Measurements from ENCODE around the gene NCAPD2. TPM values are rescaled to one million over a fixed set of nuclear protein-coding genes. Genes with fewer than 3 reads are reported as not detected.

The NCAPD2 gene
- total RNA-seq, 2 donors from 2014 or later: 19.9 to 26.7 TPM

DNA sequence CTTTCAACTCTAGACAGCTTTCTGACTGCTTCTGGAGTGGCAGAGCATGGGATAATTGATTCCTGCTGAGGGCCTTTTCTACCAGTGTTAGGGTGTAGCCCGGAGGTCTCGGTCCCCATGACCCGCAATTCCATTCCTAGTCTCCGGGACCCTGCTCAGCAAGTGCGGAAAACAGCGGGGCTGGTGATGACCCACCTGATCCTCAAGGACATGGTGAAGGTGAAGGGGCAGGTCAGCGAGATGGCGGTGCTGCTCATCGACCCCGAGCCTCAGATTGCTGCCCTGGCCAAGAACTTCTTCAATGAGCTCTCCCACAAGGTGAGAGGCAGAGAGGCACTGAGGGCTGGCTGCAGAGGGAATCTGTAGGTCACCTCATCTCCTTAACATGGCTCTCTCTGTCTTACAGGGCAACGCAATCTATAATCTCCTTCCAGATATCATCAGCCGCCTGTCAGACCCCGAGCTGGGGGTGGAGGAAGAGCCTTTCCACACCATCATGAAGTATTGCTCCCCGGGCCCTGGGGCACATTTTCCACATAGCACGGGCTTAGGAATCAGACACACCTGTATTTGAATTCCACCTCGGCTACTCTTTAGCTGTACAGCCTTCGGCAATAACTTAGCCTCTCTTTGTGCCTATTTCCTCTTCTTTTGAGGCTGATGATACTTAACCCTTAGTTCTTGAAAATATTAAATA is 34.8 kb downstream of the NCAPD2 start:
- Histone ChIP-seq H3K27me3 (replicated peaks; ENCODE audit: insufficient read depth) (no peaks in the 10 kb centered on the region), H3K4me3 (no peak overlapping the region), H3K27ac (peak overlapping the region in 1 of 2 donors; percentile 9), H3K9me3 (no peaks in the 10 kb centered on the region), H3K4me1 (ENCODE audit: control insufficient read depth in 1 of 2, low read depth in 2 of 2) (peaks cover 13 to 15% of the 10 kb centered on the region in 2 donors), H3K36me3 (peaks cover 58% of the 10 kb centered on the region)
- no peak for DNase-seq (ENCODE audit: low spot score)
- no peak for ATAC-seq (ENCODE audit: insufficient number of reproducible peaks, low FRiP score, low read depth)
- TF ChIP-seq, protein P1, sequence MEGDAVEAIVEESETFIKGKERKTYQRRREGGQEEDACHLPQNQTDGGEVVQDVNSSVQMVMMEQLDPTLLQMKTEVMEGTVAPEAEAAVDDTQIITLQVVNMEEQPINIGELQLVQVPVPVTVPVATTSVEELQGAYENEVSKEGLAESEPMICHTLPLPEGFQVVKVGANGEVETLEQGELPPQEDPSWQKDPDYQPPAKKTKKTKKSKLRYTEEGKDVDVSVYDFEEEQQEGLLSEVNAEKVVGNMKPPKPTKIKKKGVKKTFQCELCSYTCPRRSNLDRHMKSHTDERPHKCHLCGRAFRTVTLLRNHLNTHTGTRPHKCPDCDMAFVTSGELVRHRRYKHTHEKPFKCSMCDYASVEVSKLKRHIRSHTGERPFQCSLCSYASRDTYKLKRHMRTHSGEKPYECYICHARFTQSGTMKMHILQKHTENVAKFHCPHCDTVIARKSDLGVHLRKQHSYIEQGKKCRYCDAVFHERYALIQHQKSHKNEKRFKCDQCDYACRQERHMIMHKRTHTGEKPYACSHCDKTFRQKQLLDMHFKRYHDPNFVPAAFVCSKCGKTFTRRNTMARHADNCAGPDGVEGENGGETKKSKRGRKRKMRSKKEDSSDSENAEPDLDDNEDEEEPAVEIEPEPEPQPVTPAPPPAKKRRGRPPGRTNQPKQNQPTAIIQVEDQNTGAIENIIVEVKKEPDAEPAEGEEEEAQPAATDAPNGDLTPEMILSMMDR (IDR thresholded peaks at IDR 0.05): no peak

DNA sequence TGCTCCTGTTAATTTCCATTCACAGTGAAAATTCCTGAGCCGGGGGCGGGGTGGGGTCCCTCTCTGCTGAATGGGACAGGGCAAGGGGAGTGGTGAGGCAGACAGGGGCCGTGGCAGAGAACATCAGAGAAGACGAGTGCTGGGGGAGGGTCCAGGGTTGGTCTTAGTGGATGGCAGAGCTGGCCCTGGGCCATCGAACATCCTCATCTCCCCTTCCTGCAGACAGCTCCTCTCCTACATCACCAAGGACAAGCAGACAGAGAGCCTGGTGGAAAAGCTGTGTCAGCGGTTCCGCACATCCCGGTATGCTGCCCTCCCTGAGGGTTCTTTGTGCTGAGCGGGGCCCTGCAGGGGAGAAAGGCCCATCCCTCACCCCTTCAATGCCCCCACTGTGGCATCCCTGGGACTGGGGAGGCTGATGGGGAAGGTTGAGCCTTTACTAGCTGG is 35.4 kb downstream of the NCAPD2 start:
- no peak overlapping the region for H3K27ac ChIP-seq
- H3K9me3 ChIP-seq: no peaks in the 10 kb centered on the region
- H3K36me3 ChIP-seq: peaks cover 58% of the 10 kb centered on the region
- no peaks in the 10 kb centered on the region for H3K27me3 ChIP-seq (replicated peaks; ENCODE audit: insufficient read depth)
- TF ChIP-seq, protein P1 (IDR thresholded peaks at IDR 0.05): no peak
- peaks cover 13 to 15% of the 10 kb centered on the region in 2 donors for H3K4me1 ChIP-seq (ENCODE audit: control insufficient read depth in 1 of 2, low read depth in 2 of 2)
- no peak overlapping the region for H3K4me3 ChIP-seq
- DNase-seq (ENCODE audit: low spot score) (no peak), ATAC-seq (ENCODE audit: insufficient number of reproducible peaks, low FRiP score, low read depth) (no peak)

DNA sequence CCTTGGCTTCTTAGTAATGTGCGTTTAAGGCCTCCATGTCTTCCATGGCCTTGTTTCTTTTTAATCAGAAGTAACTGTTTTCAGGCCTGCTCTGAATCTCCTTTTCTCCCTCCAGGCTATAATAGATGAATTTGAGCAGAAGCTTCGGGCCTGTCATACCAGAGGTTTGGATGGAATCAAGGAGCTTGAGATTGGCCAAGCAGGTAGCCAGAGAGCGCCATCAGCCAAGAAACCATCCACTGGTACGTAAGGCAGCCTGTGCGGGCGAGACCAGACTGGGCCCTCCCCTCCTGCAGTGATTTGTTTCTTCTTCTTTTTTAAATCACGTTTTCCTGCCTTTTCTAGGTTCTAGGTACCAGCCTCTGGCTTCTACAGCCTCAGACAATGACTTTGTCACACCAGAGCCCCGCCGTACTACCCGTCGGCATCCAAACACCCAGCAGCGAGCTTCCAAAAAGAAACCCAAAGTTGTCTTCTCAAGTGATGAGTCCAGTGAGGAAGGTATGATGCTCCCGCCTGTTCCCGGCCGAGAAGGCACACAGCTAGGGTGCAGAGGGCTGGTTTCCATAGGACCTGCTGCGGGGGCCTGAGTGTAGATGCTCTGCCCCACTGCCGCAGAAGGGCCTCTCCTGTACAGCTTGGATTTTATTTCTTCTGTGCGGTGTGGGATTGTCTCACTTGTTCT is 36.8 kb downstream of the NCAPD2 start:
- H3K36me3 ChIP-seq: peaks cover 51% of the 10 kb centered on the region
- no peak for ATAC-seq (ENCODE audit: insufficient number of reproducible peaks, low FRiP score, low read depth)
- no peaks in the 10 kb centered on the region for H3K27me3 ChIP-seq (replicated peaks; ENCODE audit: insufficient read depth)
- H3K27ac ChIP-seq: peak overlapping the region in 1 of 2 donors; percentile 24
- peaks cover 14 to 17% of the 10 kb centered on the region in 2 donors for H3K4me1 ChIP-seq (ENCODE audit: control insufficient read depth in 1 of 2, low read depth in 2 of 2)
- no peak overlapping the region for H3K4me3 ChIP-seq
- DNase-seq (ENCODE audit: low spot score): no peak
- no peaks in the 10 kb centered on the region for H3K9me3 ChIP-seq
- TF ChIP-seq, protein P1 (IDR thresholded peaks at IDR 0.05): no peak

DNA sequence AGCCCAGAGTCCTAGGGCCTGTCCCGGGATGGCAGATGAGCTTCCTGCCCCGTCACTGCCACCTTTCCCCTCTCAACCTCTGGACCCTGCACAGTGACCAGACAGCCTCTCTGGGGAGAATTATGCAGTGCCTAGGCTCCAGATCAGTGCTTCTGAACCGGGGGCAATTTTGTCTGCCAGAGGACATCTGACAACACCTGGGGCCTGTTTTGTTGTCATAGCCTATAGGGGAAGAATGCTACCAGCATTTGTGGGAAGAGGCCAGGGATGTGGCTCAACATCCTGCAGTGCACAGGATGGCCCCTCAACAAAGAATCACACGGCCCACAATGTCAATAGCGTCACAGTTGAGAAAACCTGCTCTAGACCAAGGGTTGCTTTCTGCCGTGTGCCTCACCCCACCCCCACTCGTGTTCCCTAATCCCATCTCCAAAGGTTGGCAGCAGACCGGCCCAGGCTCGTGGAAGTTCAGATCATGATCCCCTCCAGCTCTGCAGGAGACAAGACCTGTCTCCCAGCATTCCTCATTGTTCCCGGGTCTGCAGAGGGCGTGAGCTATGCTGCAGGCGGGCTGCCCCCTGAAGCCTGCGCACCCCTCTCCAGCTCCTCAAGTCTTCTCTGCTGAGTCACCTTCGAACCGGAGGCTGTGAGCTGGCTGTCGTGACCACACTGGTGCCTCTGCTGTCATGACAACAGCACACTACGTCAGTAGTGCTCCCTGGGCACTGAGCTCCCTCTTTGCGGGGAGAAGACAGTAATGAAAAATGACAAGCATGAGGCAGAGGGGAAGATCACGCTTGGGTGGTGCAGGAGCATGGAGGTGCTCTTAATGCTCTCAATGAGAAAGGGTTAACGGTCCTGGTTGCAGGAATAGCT is 38.4 kb downstream of the NCAPD2 start:
- H3K36me3 ChIP-seq: peaks cover 49% of the 10 kb centered on the region
- no peaks in the 10 kb centered on the region for H3K9me3 ChIP-seq
- peak overlapping the region; percentile 93 for H3K4me3 ChIP-seq
- no peaks in the 10 kb centered on the region for H3K27me3 ChIP-seq (replicated peaks; ENCODE audit: insufficient read depth)
- peak overlapping the region; percentile 96 to 97 for H3K27ac ChIP-seq
- TF ChIP-seq, protein P1 (IDR thresholded peaks at IDR 0.05): no peak
- DNase-seq (ENCODE audit: low spot score): no peak
- no peak for ATAC-seq (ENCODE audit: insufficient number of reproducible peaks, low FRiP score, low read depth)
- H3K4me1 ChIP-seq (ENCODE audit: control insufficient read depth in 1 of 2, low read depth in 2 of 2): peaks cover 25 to 33% of the 10 kb centered on the region in 2 donors
